Astrocyte (in vitro differentiated cells and primary cell): ENCODE measurements around the gene FOXN4. TPM values are rescaled to one million over a fixed set of nuclear protein-coding genes. Genes with fewer than 3 reads are reported as not detected.

ENCODE experiments used
- DNase-seq: peaks from one replicate; pipeline ENCODE4 v3.0.0-alpha.2; 2010; ENCODE audit warnings: low read depth
- FAIRE-seq: peaks from 2 replicates; lab custom pipeline; 2011; peaks lifted over from hg19 to GRCh38; lab: Jason Lieb, UNC
- H2AFZ ChIP-seq: 2 replicates; pipeline ENCODE4 v1.6.0; 2012; ENCODE audit warnings: low read depth, low read length, inconsistent platforms
- H3K27ac ChIP-seq: 2 replicates; pipeline ENCODE4 v1.5.1; 2011; ENCODE audit warnings: low read depth, low read length, inconsistent platforms
- H3K27me3 ChIP-seq: 2 replicates; pipeline ENCODE4 v1.6.0; 2011; ENCODE audit warnings: low read length, inconsistent platforms; ENCODE audit not compliant: insufficient read depth
- H3K36me3 ChIP-seq: 2 replicates; pipeline ENCODE4 v1.5.1; 2011; ENCODE audit warnings: low read length, inconsistent platforms; ENCODE audit not compliant: insufficient read depth
- H3K4me1 ChIP-seq: 2 replicates; pipeline ENCODE4 v1.5.1; 2011; ENCODE audit warnings: low read length, inconsistent platforms; ENCODE audit not compliant: insufficient read depth
- H3K4me2 ChIP-seq: 2 replicates; pipeline ENCODE4 v1.6.0; 2012; ENCODE audit warnings: low read length, inconsistent platforms
- H3K4me3 ChIP-seq: 2 replicates; pipeline ENCODE4 v1.5.1; 2011; ENCODE audit warnings: low read depth, mild to moderate bottlenecking, low read length, inconsistent platforms; ENCODE audit not compliant: insufficient read depth
- H3K79me2 ChIP-seq: 2 replicates; pipeline ENCODE4 v1.6.0; 2012; ENCODE audit warnings: mild to moderate bottlenecking, low read length, inconsistent platforms; ENCODE audit not compliant: insufficient read depth
- H3K9ac ChIP-seq: 2 replicates; pipeline ENCODE4 v1.6.0; 2012; ENCODE audit warnings: mild to moderate bottlenecking, low read length, inconsistent platforms
- H3K9me3 ChIP-seq: 2 replicates; pipeline ENCODE4 v1.5.1; 2012; ENCODE audit warnings: low read depth, mild to moderate bottlenecking, low read length, inconsistent platforms; ENCODE audit not compliant: insufficient read depth
- H4K20me1 ChIP-seq: 2 replicates; pipeline ENCODE4 v1.6.0; 2012; ENCODE audit warnings: low read length, inconsistent platforms; ENCODE audit not compliant: insufficient read depth
- H3K27ac Mint-ChIP-seq: one replicate; pipeline ENCODE4 v1.8.0; 2021; ENCODE audit warnings: mild to moderate bottlenecking, mixed read lengths; ENCODE audit not compliant: unreplicated experiment
- H3K27me3 Mint-ChIP-seq: one replicate; pipeline ENCODE4 v1.8.0; 2021; ENCODE audit warnings: low read depth, mixed read lengths; ENCODE audit not compliant: unreplicated experiment
- H3K36me3 Mint-ChIP-seq: one replicate; pipeline ENCODE4 v1.8.0; 2021; ENCODE audit warnings: low read depth, mixed read lengths; ENCODE audit not compliant: unreplicated experiment
- H3K4me1 Mint-ChIP-seq: one replicate; pipeline ENCODE4 v1.8.0; 2021; ENCODE audit warnings: low read depth, mixed read lengths; ENCODE audit not compliant: unreplicated experiment
- H3K4me3 Mint-ChIP-seq: one replicate; pipeline ENCODE4 v1.8.0; 2021; ENCODE audit warnings: mild to moderate bottlenecking, moderate library complexity, mixed read lengths; ENCODE audit not compliant: unreplicated experiment
- H3K9me3 Mint-ChIP-seq: one replicate; pipeline ENCODE4 v1.8.0; 2021; ENCODE audit warnings: mild to moderate bottlenecking, mixed read lengths; ENCODE audit not compliant: unreplicated experiment
- CTCF ChIP-seq: IDR thresholded peaks from 2 replicates; pipeline ENCODE4 v1.5.1; 2011; ENCODE audit warnings: low read depth, mild to moderate bottlenecking, inconsistent platforms, low read length, moderate library complexity; ENCODE audit not compliant: insufficient read depth
- EZH2 ChIP-seq: IDR thresholded peaks from 2 replicates; pipeline ENCODE4 v1.6.1; 2012; ENCODE audit warnings: mild to moderate bottlenecking, low read length, inconsistent platforms; ENCODE audit not compliant: insufficient read depth
- total RNA-seq: library from RNA; stranded (reverse); gene quantifications from 2 replicates; pipeline ENCODE4 v1.2.1, GENCODE V29; 2021

Gene FOXN4
- total RNA-seq, 1 donor from 2014 or later, result not detected

GRCh38 chr12:109302770-109303169, 6.3 kb downstream of the FOXN4 start:
- no peak overlapping the region for H3K27ac Mint-ChIP-seq
- no peak for DNase-seq
- no peaks in the 10 kb centered on the region for H3K4me1 ChIP-seq
- H3K9ac ChIP-seq, result no peak overlapping the region
- TF ChIP-seq CTCF (no peak), EZH2 (no peak)
- FAIRE-seq, result no peak
- H3K4me3 ChIP-seq, result no peak overlapping the region
- H3K27me3 Mint-ChIP-seq, result peaks cover 67% of the 10 kb centered on the region
- H3K27ac ChIP-seq, result no peak overlapping the region
- peaks cover 35% of the 10 kb centered on the region for H3K27me3 ChIP-seq
- H4K20me1 ChIP-seq, result no peaks in the 10 kb centered on the region
- H3K4me1 Mint-ChIP-seq, result no peaks in the 10 kb centered on the region
- no peaks in the 10 kb centered on the region for H3K9me3 Mint-ChIP-seq
- H2AFZ ChIP-seq, result no peak overlapping the region
- no peaks in the 10 kb centered on the region for H3K36me3 ChIP-seq
- H3K4me3 Mint-ChIP-seq, result no peak overlapping the region
- H3K9me3 ChIP-seq, result no peaks in the 10 kb centered on the region
- H3K36me3 Mint-ChIP-seq, result no peaks in the 10 kb centered on the region
- H3K79me2 ChIP-seq, result no peaks in the 10 kb centered on the region
- no peak overlapping the region for H3K4me2 ChIP-seq

- no peaks in the 10 kb centered on the region for H3K9me3 ChIP-seq
- H3K9me3 Mint-ChIP-seq, result no peaks in the 10 kb centered on the region
Observed at GRCh38 chr12:109302358-109302757, 6.7 kb downstream of the FOXN4 start.

More at GRCh38 chr12:109302358-109302757, 6.7 kb downstream of the FOXN4 start:
- no peaks in the 10 kb centered on the region for H3K36me3 Mint-ChIP-seq
- TF ChIP-seq CTCF (no peak), EZH2 (no peak)
- Histone ChIP-seq H3K4me3 (no peak overlapping the region), H3K4me1 (no peaks in the 10 kb centered on the region), H3K27me3 (peaks cover 31% of the 10 kb centered on the region), H3K79me2 (no peaks in the 10 kb centered on the region), H3K4me2 (no peak overlapping the region), H2AFZ (no peak overlapping the region), H3K9ac (no peak overlapping the region), H3K36me3 (no peaks in the 10 kb centered on the region), H4K20me1 (no peaks in the 10 kb centered on the region), H3K27ac (no peak overlapping the region)
- H3K27ac Mint-ChIP-seq, result no peak overlapping the region
- H3K4me3 Mint-ChIP-seq, result no peak overlapping the region
- no peaks in the 10 kb centered on the region for H3K4me1 Mint-ChIP-seq
- H3K27me3 Mint-ChIP-seq, result peaks cover 63% of the 10 kb centered on the region
- no peak for FAIRE-seq
- DNase-seq, result no peak
